Thoracic aorta (tissue), 2 donors: ENCODE results near the gene NLRC5. TPM values are rescaled to one million over a fixed set of nuclear protein-coding genes. Genes with fewer than 3 reads are reported as not detected.

Experiments used
- ATAC-seq: fragments of 150-250 bp; one replicate; pipeline ENCODE4 v1.8.0; 2017; ENCODE audit warnings: low read depth; ENCODE audit not compliant: insufficient number of reproducible peaks, low FRiP score
- DNase-seq: peaks from one replicate; pipeline ENCODE4 v3.0.0-alpha.2; 2020; ENCODE audit warnings: low spot score
- H3K27ac ChIP-seq, 2 donors: fragments of 200-600 bp; sonication (generic); 1 replicate in 1 of 2; 2 replicates in 1 of 2; pipeline ENCODE4 v1.5.1; 2016; ENCODE audit warnings: mild to moderate bottlenecking in 2 of 2, moderate library complexity in 2 of 2
- H3K27me3 ChIP-seq: fragments of 200-600 bp; sonication (generic); replicated peaks from 2 replicates; pipeline ENCODE4 v1.6.0; 2016; ENCODE audit warnings: mild to moderate bottlenecking; ENCODE audit not compliant: insufficient read depth
- H3K36me3 ChIP-seq: fragments of 200-600 bp; sonication (generic); one replicate; pipeline ENCODE4 v1.5.1; 2016
- H3K4me1 ChIP-seq, 2 donors: fragments of 200-600 bp; sonication (generic); 1 replicate in 1 of 2; 2 replicates in 1 of 2; pipeline versions ENCODE4 v1.5.1 to v1.6.0; 2016; ENCODE audit warnings: low read depth in 2 of 2, mild to moderate bottlenecking in 1 of 2; ENCODE audit not compliant: control insufficient read depth in 1 of 2
- H3K4me3 ChIP-seq: fragments of 200-600 bp; sonication (generic); 2 replicates; pipeline ENCODE4 v1.5.1; 2016; ENCODE audit warnings: mild to moderate bottlenecking
- H3K9me3 ChIP-seq: fragments of 200-600 bp; sonication (generic); 2 replicates; pipeline ENCODE4 v1.5.1; 2016
- CTCF ChIP-seq: fragments of 200-600 bp; sonication (generic); IDR thresholded peaks from one replicate; pipeline ENCODE4 v1.5.1; 2019; ENCODE audit warnings: antibody characterized with exemption
- total RNA-seq, 2 donors: library from RNA; depleted of rRNA; stranded (reverse); fragments of >200 nt; gene quantifications; one replicate each; pipeline versions ENCODE4 v1.1.0 to v1.2.3, GENCODE V29; 2016

NLRC5 gene
- total RNA-seq, 2 donors from 2014 or later, result 51.0 to 54.4 TPM

DNA sequence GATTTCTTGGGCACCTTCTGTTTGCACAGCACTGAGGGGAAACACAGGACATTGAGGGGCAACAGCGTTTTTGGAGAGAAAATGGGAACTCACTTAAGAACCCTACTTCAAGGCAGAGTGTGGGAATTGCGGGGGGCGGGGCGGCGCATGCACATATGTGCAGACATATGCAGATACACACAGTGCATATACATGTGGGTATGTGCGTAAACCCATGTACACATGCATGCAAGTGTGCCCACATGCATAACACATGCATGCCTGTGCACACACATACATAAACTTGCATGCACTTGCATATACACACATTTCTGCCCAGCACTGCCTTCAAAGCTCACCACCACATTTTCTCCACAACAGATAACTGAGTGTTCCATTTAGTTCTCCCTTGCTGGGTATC, 32.4 kb downstream of the NLRC5 start:
- no peak overlapping the region for H3K27ac ChIP-seq
- H3K4me3 ChIP-seq, result no peak overlapping the region
- DNase-seq, result no peak
- no peak for ATAC-seq
- H3K4me1 ChIP-seq, result no peaks in the 10 kb centered on the region
- TF ChIP-seq CTCF, result no peak
- H3K9me3 ChIP-seq, result no peaks in the 10 kb centered on the region
- H3K27me3 ChIP-seq, result no peaks in the 10 kb centered on the region
- peaks cover 18% of the 10 kb centered on the region for H3K36me3 ChIP-seq

- DNase-seq (no peak), ATAC-seq (no peak)
- no peak for TF ChIP-seq CTCF
- Histone ChIP-seq H3K4me3 (no peak overlapping the region), H3K27me3 (no peaks in the 10 kb centered on the region), H3K4me1 (no peaks in the 10 kb centered on the region), H3K27ac (no peak overlapping the region), H3K9me3 (no peaks in the 10 kb centered on the region), H3K36me3 (peaks cover 18% of the 10 kb centered on the region)
Observed at GRCh38 chr16:57022445-57022844, 33.1 kb downstream of the NLRC5 start.

DNA sequence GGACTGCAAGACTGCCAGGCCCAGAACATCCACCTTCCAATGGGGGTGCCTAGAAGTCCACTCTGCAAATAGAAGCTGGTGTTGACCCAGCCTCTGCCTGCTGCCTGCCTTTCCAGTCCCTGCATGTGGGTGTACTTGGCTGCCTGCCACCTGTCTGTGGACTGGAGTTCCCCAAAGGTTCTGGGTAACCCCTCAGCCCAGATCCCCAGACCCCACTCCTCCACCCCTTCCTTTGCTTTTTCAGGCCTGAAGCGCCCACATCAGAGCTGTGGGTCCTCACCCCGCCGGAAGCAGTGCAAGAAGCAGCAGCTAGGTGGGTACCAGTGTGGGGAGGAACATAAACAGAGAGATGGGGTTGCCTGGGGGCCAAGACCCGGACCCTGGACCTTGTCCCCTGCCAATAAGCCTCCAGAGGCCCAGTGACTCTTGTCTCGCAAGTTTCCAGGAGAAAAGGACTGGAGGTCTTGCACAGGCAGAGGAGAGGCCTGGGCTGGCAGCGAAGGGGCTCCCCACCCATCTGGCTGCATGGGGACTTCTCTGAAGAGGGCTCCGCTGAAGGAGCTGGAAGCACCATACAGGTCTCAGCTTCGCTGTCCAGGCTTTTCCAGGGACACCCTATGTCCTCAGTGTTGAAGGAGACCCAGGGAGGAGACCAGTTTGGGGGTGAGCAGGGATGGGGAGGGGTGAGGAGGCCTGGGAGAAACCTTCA, 34.3 kb downstream of the NLRC5 start:
- H3K9me3 ChIP-seq, result no peaks in the 10 kb centered on the region
- H3K36me3 ChIP-seq, result peaks cover 18% of the 10 kb centered on the region
- no peak overlapping the region for H3K4me3 ChIP-seq
- H3K27me3 ChIP-seq, result no peaks in the 10 kb centered on the region
- no peak for TF ChIP-seq CTCF
- H3K4me1 ChIP-seq, result no peaks in the 10 kb centered on the region
- H3K27ac ChIP-seq, result no peak overlapping the region
- DNase-seq, result no peak
- ATAC-seq, result no peak

DNA sequence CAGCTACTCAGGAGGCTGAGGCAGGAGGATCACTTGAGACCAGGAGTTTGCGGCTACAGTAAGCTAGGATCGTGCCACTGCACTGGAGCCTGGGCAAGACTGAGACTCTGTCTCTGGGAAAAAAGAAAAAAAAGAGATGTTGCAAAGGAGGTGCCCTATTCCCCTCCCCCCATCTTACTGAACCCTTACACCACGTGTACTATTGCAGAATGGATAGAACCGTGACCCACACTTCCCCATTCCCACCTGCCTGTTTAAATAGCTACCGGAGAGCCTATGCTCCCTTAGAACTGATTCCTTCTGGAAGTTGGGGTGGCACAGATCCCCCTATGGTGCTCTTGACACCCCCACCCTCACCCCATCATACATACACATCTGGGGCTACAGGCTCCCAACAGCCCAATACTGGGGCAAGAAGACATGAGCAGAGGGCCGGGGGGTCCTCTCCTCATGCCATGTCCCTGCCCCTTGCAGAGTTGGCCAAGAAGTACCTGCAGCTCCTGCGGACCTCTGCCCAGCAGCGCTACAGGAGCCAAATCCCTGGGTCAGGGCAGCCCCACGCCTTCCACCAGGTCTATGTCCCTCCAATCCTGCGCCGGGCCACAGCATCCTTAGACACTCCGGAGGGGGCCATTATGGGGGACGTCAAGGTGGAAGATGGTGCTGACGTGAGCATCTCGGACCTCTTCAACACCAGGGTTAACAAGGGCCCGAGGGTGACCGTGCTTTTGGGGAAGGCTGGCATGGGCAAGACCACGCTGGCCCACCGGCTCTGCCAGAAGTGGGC, 35.7 kb downstream of the NLRC5 start:
- Histone ChIP-seq H3K27ac (no peak overlapping the region), H3K27me3 (no peaks in the 10 kb centered on the region), H3K36me3 (peaks cover 18% of the 10 kb centered on the region), H3K4me3 (no peak overlapping the region), H3K9me3 (no peaks in the 10 kb centered on the region), H3K4me1 (no peaks in the 10 kb centered on the region)
- DNase-seq (no peak), ATAC-seq (no peak)
- no peak for TF ChIP-seq CTCF

DNA sequence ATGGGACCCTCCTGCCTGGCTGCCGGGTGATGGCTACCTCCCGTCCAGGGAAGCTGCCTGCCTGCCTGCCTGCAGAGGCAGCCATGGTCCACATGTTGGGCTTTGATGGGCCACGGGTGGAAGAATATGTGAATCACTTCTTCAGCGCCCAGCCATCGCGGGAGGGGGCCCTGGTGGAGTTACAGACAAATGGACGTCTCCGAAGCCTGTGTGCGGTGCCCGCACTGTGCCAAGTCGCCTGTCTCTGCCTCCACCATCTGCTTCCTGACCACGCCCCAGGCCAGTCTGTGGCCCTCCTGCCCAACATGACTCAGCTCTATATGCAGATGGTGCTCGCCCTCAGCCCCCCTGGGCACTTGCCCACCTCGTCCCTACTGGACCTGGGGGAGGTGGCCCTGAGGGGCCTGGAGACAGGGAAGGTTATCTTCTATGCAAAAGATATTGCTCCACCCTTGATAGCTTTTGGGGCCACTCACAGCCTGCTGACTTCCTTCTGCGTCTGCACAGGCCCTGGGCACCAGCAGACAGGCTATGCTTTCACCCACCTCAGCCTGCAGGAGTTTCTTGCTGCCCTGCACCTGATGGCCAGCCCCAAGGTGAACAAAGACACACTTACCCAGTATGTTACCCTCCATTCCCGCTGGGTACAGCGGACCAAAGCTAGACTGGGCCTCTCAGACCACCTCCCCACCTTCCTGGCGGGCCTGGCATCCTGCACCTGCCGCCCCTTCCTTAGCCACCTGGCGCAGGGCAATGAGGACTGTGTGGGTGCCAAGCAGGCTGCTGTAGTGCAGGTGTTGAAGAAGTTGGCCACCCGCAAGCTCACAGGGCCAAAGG, 36.8 kb downstream of the NLRC5 start:
- H3K4me1 ChIP-seq, result no peaks in the 10 kb centered on the region
- ATAC-seq (no peak), DNase-seq (no peak)
- H3K27me3 ChIP-seq, result no peaks in the 10 kb centered on the region
- no peak overlapping the region for H3K4me3 ChIP-seq
- no peak for TF ChIP-seq CTCF
- H3K9me3 ChIP-seq, result no peaks in the 10 kb centered on the region
- peaks cover 11% of the 10 kb centered on the region for H3K36me3 ChIP-seq
- H3K27ac ChIP-seq, result no peak overlapping the region
